ENCODE measurements around the gene MAP3K20.
"Not testable (repeated sequence)": the region's sequence is repeated elsewhere in the genome, so short reads cannot be mapped to it uniquely, and the experiment has no call there.

Gene MAP3K20

GRCh38 chr2:173075781-173076580 lies at the start of gene MAP3K20:
TSS of gene MAP3K20 (plus strand) at chr2:173075846. CDS start at chr2:173091032, 15,186 bp downstream.
- DNase-seq, result peak; percentile 14 to 61 (median 42)

- DNase-seq, result no peak
Measured at GRCh38 chr2:173026479-173026878, 49.2 kb upstream of the MAP3K20 start.

DNA sequence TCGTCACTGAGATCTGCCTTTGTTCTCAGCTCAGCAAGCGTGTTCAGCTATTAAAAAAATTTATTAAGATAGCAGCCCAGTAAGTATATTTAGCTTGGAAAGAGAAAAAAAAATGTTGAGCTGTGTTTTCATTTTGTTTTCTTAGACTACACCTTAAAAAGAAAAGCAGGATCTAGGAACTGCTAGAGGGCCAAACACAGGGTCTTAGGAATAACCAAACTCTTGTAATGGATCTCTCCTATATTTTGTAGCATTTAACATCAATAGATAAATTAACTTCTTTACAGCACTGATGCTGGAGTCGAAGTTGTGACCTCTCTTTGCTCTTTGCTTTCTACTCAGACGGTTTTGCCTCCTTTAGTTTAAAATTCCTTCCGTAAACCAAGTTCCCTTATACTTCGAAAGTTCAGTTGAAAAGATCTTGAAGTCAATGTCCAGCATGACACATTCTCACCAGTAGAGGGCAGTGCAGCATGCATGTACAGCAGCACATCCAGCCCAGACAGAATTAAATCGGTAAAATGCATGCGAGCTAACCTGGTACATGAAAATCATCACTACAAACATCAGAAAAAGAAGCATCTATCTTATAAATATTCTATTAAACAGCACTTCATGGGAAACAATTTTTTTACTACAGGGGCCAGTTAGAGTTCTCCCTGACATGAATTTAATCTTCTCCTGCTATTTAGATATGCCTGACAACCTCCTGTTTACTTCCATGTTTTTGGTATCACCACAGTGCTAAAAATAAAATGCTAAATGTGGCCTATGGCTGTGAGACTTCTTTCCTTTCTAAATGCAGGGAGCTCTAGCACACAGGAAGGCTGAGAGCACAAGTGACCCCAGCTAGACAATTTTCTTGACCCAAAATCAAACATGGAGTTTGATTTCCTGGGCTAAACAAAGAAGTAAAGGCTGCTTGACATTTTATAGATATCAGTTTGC lies 48.2 kb upstream of the MAP3K20 start:
- DNase-seq, result peak; percentile 9 to 74 (median 60)

GRCh38 chr2:173028141-173028540 lies 47.5 kb upstream of the MAP3K20 start:
- DNase-seq, result no peak

DNA sequence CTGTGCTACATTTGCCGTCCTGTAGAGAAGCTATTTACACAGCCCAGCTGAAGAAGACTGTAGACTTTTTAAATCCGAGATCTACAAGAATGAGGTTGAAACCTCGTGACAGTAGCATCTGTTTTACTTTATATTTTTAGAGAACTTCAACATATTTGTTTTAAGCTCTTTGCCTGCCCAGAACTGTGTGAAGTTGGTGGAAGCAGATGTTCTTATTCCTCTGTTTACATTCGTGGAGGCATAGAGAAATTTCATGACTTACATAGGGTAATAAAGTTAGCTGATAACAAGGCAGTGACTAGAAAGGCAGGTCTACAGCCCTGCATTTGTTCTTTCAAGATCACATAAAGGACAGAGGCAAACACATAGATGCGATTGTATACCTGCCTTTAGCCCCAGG lies 47.0 kb upstream of the MAP3K20 start:
- DNase-seq, result no peak

DNA sequence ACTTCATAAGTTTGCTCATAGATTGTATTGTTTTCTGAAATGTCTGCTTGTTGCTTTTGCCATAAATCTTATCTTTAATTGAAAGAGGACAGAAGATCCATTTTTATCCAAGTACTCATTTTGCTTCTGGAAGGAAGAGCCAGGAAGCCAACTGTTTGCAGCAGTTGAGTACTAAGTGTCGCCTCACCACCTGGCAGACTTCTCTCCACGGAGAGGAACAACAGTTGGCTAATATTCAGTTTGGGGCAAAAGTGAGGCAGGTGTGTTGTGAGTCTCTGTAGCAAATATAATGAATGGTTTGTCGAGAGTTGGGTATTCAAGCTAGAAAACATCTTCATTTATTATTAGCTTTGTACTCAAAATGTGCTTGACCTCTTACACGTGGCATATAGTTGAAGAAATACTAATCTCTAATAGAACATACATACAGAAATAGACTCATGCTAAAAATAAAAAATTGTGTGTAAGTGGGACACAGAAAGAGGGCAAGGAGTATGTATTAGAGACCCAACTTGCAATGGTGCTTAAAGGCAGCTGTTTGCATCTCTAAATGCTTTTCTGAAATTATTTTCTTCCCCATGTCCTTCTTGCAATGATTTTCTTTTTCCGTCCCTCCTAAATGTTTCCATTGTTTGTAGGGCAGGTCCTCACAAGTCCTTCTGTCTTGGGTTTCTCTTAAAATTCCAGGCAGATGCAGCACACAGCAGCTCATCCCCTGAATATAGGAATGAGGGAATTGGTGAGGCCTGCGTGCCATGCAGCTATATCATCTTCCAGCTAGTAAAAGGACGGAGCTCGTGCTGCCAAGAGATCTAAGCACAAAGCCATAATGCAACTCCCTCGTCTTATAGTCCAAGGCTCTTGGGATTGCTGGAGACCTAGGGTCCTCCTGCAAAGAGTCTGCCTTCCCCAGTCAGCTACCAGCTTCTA lies 44.8 kb upstream of the MAP3K20 start:
- DNase-seq, result peak in 1 of 3 experiments; percentile 15

GRCh38 chr2:173032032-173032431 lies 43.6 kb upstream of the MAP3K20 start:
- no peak for DNase-seq

DNA sequence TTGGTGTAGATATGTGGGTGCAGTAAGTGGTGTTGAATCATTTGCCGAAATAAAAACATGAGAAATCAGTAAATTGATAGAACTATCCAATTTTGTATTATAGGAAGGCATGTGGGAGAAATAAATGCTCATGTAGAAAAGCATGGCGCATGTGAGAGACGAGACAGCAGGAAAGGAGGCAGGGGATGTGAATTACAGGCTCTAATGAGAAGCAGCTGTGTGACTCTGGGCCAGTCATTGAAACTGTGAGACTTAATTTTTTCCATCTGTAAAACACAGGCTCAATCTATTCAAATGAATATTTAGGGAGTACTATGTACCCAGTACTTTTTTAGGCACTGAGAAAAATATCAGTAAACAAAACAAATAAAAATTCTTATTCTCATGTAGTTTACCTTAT lies 42.6 kb upstream of the MAP3K20 start:
- no peak for DNase-seq

GRCh38 chr2:173034143-173034542 lies 41.5 kb upstream of the MAP3K20 start:
- DNase-seq, result no peak

DNA sequence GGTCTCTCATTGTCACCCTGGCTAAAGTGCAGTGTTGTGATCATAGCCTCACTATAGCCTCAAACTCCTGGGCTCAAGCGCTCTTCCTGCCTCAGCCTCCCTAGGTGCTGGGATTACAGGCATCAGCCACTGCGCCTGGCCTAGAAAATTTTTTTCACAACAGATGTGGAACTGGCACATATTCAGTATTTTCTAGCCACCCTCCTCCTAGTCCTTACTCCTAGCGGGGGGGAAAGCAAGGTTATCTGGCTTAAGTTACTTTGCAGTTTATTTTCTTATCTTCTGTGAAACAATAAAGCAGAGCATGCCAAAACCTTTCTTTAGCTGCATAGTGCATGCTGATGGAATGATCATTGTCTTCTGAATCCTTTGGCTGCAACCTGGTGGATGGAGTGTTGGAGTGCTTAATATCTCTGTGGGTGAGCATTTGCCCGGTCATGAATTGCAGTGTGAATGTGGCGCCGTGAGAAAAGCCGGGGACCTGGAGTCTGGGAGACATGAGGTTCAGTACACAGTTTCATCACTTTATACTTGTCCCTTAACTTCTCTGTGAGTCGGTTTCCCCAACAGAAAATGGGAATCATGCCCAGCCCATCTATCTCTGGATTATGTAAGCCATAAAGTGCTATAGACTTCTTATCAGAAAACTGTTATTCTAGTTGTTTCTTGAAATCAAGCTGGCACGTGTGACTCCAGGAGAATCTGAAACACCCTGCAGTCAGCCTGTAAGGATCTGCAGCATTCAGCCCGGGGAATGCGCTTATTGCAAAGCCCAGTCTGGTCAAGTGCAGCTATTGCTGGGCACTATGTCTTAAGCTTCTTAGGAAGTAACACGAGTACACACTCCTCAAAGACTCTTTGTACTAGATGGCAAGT lies 38.2 kb upstream of the MAP3K20 start:
- DNase-seq, result no peak

GRCh38 chr2:173038257-173038656 lies 37.4 kb upstream of the MAP3K20 start:
- DNase-seq, result not testable (repeated sequence)

- DNase-seq, result no peak
Measured at GRCh38 chr2:173040729-173041128, 34.9 kb upstream of the MAP3K20 start.

- no peak for DNase-seq
Measured at GRCh38 chr2:173043476-173043875, 32.2 kb upstream of the MAP3K20 start.

DNA sequence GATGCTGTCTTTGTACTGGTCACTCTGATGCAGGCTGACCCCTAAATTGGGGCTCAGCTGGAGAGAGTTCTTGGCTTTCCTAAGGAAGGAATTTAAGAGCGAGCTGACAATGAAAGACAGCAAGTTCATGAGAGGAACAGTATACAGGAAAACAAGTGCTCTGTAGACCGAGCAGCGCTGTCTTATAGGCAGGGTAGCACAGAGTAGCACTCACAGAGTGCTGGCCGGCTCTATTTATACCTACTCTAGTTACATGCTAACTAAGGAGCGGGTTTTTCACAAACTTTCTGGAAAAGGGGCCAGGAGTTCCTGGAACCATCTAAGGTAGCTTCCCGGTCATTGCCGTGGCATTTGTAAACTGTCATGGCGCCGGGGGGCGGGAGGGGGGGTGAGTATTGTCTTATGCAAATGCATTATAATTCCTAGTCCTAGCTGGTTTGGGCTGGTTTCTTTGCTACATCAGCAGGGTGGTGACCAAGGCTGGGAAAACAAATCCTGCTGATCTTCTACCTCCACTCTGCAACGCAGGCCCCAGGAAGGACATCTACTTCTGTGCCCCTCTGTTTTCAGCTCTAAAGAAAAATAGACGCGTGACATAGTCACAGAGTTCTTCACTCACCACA lies 31.6 kb upstream of the MAP3K20 start:
- no peak for DNase-seq

- DNase-seq, result no peak
Measured at GRCh38 chr2:173044686-173045085, 31.0 kb upstream of the MAP3K20 start.

DNA sequence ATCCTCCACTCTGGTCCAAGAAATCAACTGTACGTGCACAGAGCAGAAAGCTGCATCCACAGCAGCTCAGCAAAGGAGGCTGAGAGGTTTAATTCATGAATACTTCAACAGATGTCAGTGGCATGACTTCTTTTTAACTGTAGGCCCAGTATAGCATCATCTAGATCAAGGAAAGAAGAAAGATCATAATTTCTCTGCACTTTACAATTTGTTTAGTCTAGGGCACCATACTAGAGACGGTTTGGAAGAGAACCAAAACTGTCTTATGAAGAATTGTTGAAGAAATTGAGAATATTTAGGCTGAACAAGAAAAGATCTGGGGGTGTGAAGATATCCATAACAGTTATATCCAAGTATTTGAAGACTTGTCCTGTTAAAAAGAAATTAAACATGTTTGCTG lies 30.5 kb upstream of the MAP3K20 start:
- DNase-seq, result no peak

DNA sequence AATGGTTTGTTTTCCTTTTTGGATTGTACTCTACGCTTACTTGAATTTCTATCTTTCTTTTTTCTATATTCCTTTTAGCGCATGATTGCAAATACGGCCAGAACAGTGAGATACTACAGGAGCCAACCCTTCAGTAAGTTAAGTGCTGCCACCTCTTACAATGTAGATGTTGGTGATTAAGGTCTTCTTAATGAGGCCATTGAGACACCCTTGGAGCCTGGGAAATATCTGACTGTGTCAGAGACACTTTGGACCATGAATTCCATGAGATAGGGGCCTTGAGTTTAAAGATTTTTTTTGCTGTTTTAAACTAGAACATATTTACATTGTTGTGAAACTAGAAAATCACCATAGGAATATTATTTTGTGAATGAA lies 27.1 kb upstream of the MAP3K20 start:
- no peak for DNase-seq

DNA sequence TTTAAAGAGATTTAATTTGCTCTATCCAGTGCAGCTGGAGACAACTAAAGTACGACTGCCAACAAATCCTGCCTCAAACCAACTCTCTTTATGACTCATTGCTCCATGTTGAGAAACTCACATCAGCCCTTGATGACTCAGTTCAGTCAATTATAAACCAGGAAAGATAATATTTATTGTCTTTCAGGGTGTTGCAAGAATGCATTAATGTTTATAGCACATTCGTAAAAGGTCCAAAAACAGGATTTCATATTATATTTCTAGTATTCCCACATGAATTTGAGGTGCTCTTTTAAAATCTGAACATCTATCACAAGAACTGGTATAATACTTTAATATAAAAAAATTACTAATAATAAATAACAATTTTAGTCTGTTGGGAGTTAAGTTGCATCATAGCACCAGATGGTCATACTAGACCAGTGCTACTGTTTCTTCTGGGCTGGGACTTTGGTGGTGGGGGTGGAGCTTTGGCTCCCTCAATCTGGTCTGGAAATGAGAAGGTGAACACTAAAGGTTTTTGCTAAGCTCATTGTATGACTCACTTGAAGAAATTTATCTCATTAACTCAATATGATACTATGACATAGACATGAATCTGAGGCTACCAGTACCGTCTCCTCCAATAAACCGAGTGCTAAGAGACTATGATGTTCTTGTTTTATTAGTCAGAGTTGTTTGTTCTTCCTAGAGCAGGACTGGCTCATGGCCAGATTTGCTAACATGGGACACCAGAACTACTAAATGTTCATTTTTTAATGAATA lies 26.6 kb upstream of the MAP3K20 start:
- peak in 1 of 3 experiments; percentile 4 for DNase-seq

- peak in 1 of 3 experiments; percentile 16 for DNase-seq
Measured at GRCh38 chr2:173049831-173050230, 25.8 kb upstream of the MAP3K20 start.

- no peak for DNase-seq
Measured at GRCh38 chr2:173050684-173051083, 25.0 kb upstream of the MAP3K20 start.

All from NCI-H1417 (cell line).